BE2C (cell line): ENCODE data around the gene PTGER4.

ENCODE experiments used
- DNase-seq: peaks from one replicate; pipeline ENCODE4 v3.0.0-alpha.2; 2020
- H3K27me3 ChIP-seq: fragments of 250-450 bp; sonication (Bioruptor Pico); 2 replicates; pipeline ENCODE4 v1.5.1; 2020; ENCODE audit warnings: mild to moderate bottlenecking
- H3K36me3 ChIP-seq: fragments of 250-450 bp; sonication (Bioruptor Pico); 2 replicates; pipeline ENCODE4 v1.5.1; 2020; ENCODE audit warnings: mild to moderate bottlenecking
- H3K4me1 ChIP-seq: fragments of 250-450 bp; sonication (Bioruptor Pico); 2 replicates; pipeline ENCODE4 v1.5.1; 2020
- H3K4me3 ChIP-seq: 2 replicates; pipeline ENCODE4 v1.5.1; 2011; ENCODE audit warnings: low read depth, low read length
- H3K9me3 ChIP-seq: fragments of 250-450 bp; sonication (Bioruptor Pico); 2 replicates; pipeline ENCODE4 v1.5.1; 2020
- CTCF ChIP-seq: IDR thresholded peaks from 2 replicates; pipeline ENCODE4 v1.5.1; 2012; ENCODE audit warnings: mild to moderate bottlenecking, low read depth, low read length

The PTGER4 gene

GRCh38 chr5:40646266-40646665 lies 33.4 kb upstream of the PTGER4 start:
- no peak for TF ChIP-seq CTCF
- no peaks in the 10 kb centered on the region; the same call in 1 of the 2 replicates for H3K9me3 ChIP-seq
- no peak for DNase-seq
- H3K4me1 ChIP-seq = no peaks in the 10 kb centered on the region
- H3K4me3 ChIP-seq = no peak overlapping the region
- no peaks in the 10 kb centered on the region for H3K27me3 ChIP-seq
- no peaks in the 10 kb centered on the region for H3K36me3 ChIP-seq

- no peaks in the 10 kb centered on the region for H3K36me3 ChIP-seq
- H3K9me3 ChIP-seq = no peaks in the 10 kb centered on the region; the same call in 1 of the 2 replicates
- no peak for DNase-seq
- H3K4me3 ChIP-seq = no peak overlapping the region
- H3K27me3 ChIP-seq = no peaks in the 10 kb centered on the region
- TF ChIP-seq CTCF = no peak
- no peaks in the 10 kb centered on the region for H3K4me1 ChIP-seq
Measured at GRCh38 chr5:40648150-40648549, 31.6 kb upstream of the PTGER4 start.

- no peak for DNase-seq
- no peak for TF ChIP-seq CTCF
- no peaks in the 10 kb centered on the region for H3K36me3 ChIP-seq
- no peaks in the 10 kb centered on the region for H3K27me3 ChIP-seq
- no peak overlapping the region for H3K4me3 ChIP-seq
- H3K4me1 ChIP-seq = no peaks in the 10 kb centered on the region
- no peaks in the 10 kb centered on the region; the same call in 1 of the 2 replicates for H3K9me3 ChIP-seq
Measured at GRCh38 chr5:40649463-40650030, 30.2 kb upstream of the PTGER4 start.

GRCh38 chr5:40651201-40651600 lies 28.5 kb upstream of the PTGER4 start:
- H3K4me3 ChIP-seq = no peak overlapping the region
- no peaks in the 10 kb centered on the region for H3K27me3 ChIP-seq
- H3K36me3 ChIP-seq = no peaks in the 10 kb centered on the region
- no peak for TF ChIP-seq CTCF
- no peak for DNase-seq
- H3K9me3 ChIP-seq = no peaks in the 10 kb centered on the region; the same call in 1 of the 2 replicates
- no peaks in the 10 kb centered on the region for H3K4me1 ChIP-seq

GRCh38 chr5:40652441-40653220 lies 27.1 kb upstream of the PTGER4 start:
- TF ChIP-seq CTCF = no peak
- H3K4me1 ChIP-seq = no peaks in the 10 kb centered on the region
- H3K36me3 ChIP-seq = no peaks in the 10 kb centered on the region
- no peak for DNase-seq
- H3K27me3 ChIP-seq = no peaks in the 10 kb centered on the region
- H3K4me3 ChIP-seq = no peak overlapping the region
- H3K9me3 ChIP-seq = no peaks in the 10 kb centered on the region; the same call in 1 of the 2 replicates
